Right ventricle myocardium superior (tissue), 1 donor: ENCODE results near the gene IFI16. TPM values are rescaled to one million over a fixed set of nuclear protein-coding genes. Genes with fewer than 3 reads are reported as not detected.
"Not testable (repeated sequence)": the region's sequence is repeated elsewhere in the genome, so short reads cannot be mapped to it uniquely, and the experiment has no call there.

ENCODE experiments used
- ATAC-seq: fragments of 200-7000 bp; cut with Tn5 transposase; one replicate; pipeline ENCODE4 v1.9.1; 2020; ENCODE audit warnings: mild to moderate bottlenecking; ENCODE audit not compliant: poor library complexity
- DNase-seq: peaks from one replicate; pipeline ENCODE4 v3.0.0-alpha.2; 2020
- intact Hi-C: fragments of 100-400 bp; cut with DNase I; formaldehyde crosslinking; loops from one replicate; pipeline ENCODE4 v1.11.2; 2022
- total RNA-seq: library from RNA; stranded (reverse); fragmentation: NEBNext Ultra II Directional; extraction: Animal tissue kit (Norgen Biotek cat#: 25700); gene quantifications from one replicate; pipeline ENCODE4 v1.2.1, GENCODE V29; 2021
- donor health status: DM: no; HTN: yes; CAD: no; lungs with severe emphysema.

Gene IFI16
- total RNA-seq, 1 donor from 2014 or later: 21.1 TPM

GRCh38 chr1:159084152-159084551 lies 74.4 kb downstream of the IFI16 start:
- ATAC-seq (peak; percentile 48), DNase-seq (no peak)

GRCh38 chr1:159084867-159085266 lies 75.2 kb downstream of the IFI16 start:
- intact Hi-C loops: no loop called here
- no peak for DNase-seq
- peak; percentile 74 for ATAC-seq

More at GRCh38 chr1:159084152-159084551, 74.4 kb downstream of the IFI16 start:
- intact Hi-C loops: no loop called here

GRCh38 chr1:159088050-159088449 lies 78.3 kb downstream of the IFI16 start:
- no peak for ATAC-seq
- no peak for DNase-seq
- intact Hi-C loops: no loop called here

GRCh38 chr1:159088546-159089183 lies 79.0 kb downstream of the IFI16 start:
- DNase-seq (no peak), ATAC-seq (no peak)
- intact Hi-C loops: no loop called here

GRCh38 chr1:159089184-159089791 lies 79.6 kb downstream of the IFI16 start:
- DNase-seq: no peak
- ATAC-seq: no peak
- intact Hi-C loops: no loop called here

GRCh38 chr1:159090286-159091179 lies 80.8 kb downstream of the IFI16 start:
- intact Hi-C loops: no loop called here
- ATAC-seq: no peak
- no peak for DNase-seq

- intact Hi-C loops: no loop called here
- no peak for ATAC-seq
Observed at GRCh38 chr1:159091180-159091560, 81.5 kb downstream of the IFI16 start.

GRCh38 chr1:159091607-159092031 lies 81.9 kb downstream of the IFI16 start:
- intact Hi-C loops: no loop called here

More at GRCh38 chr1:159091180-159091560, 81.5 kb downstream of the IFI16 start:
- DNase-seq: no peak

GRCh38 chr1:159092036-159092760 lies 82.5 kb downstream of the IFI16 start:
- intact Hi-C loops: no loop called here
- ATAC-seq (no peak), DNase-seq (no peak)

More at GRCh38 chr1:159091607-159092031, 81.9 kb downstream of the IFI16 start:
- no peak for DNase-seq
- ATAC-seq: no peak

- intact Hi-C loops: no loop called here
- no peak for DNase-seq
- no peak for ATAC-seq
Observed at GRCh38 chr1:159098596-159098995, 88.9 kb downstream of the IFI16 start.

GRCh38 chr1:159100589-159100988 lies 90.9 kb downstream of the IFI16 start:
- ATAC-seq: no peak
- DNase-seq: no peak
- intact Hi-C loops: no loop called here

GRCh38 chr1:159103021-159103420 lies 93.3 kb downstream of the IFI16 start:
- ATAC-seq, intact Hi-C loops, DNase-seq: not testable (repeated sequence)

Other genes starting within 250 kb of the IFI16 start
- gene OR6N1, start 237.7 kb upstream of the IFI16 start, total RNA-seq: not detected
- gene OR6N2, start 228.7 kb upstream of the IFI16 start, total RNA-seq: not detected
- 2.9 TPM for gene MNDA, start 178.6 kb upstream of the IFI16 start, total RNA-seq
- gene PYHIN1, start 78.4 kb upstream of the IFI16 start, total RNA-seq: 0.22 TPM
- 0.56 TPM for gene AIM2, start 66.9 kb downstream of the IFI16 start, total RNA-seq
- gene CADM3, start 161.7 kb downstream of the IFI16 start, total RNA-seq: 5.3 TPM
- gene ACKR1, start 195.0 kb downstream of the IFI16 start, total RNA-seq: 8.1 TPM